DOHH2 (cell line): Measurements from ENCODE around the gene CHST13.

Experiments
- EZH2phosphoT487 ChIP-seq: fragments of 200-600 bp; sonication (generic); IDR thresholded peaks from 2 replicates; pipeline ENCODE4 v1.6.1; 2017; ENCODE audit warnings: borderline replicate concordance, mild to moderate bottlenecking, antibody characterized with exemption, low read length, moderate library complexity, mixed read lengths
- TF ChIP-seq, protein P1 (sequence below): fragments of 200-600 bp; sonication (generic); IDR thresholded peaks from one replicate; pipeline ENCODE4 v1.5.1; 2014; ENCODE audit warnings: antibody characterized with exemption, mild to moderate bottlenecking, low read depth, low read length; ENCODE audit not compliant: poor library complexity, severe bottlenecking

DNA sequence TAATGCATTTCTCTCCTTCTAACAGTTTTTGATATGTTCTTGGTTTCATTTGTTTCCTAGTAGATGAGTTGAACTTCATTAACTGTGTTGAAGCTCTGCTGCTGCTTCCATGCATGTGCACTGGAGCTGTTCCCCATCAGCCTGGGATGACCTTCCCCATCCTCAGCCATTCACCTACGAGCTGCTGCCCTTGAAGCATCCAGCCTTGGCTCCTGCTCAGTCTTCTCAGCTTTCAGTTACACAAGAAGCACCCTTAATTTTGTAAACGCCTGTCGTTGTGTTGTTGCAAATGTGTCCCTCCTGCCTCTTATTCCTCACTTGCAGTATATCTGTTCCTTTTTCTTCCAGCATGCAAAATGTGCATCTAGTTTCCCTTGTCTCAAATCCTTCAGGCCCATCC, 39.8 kb upstream of the CHST13 start:
- TF ChIP-seq, protein P1, sequence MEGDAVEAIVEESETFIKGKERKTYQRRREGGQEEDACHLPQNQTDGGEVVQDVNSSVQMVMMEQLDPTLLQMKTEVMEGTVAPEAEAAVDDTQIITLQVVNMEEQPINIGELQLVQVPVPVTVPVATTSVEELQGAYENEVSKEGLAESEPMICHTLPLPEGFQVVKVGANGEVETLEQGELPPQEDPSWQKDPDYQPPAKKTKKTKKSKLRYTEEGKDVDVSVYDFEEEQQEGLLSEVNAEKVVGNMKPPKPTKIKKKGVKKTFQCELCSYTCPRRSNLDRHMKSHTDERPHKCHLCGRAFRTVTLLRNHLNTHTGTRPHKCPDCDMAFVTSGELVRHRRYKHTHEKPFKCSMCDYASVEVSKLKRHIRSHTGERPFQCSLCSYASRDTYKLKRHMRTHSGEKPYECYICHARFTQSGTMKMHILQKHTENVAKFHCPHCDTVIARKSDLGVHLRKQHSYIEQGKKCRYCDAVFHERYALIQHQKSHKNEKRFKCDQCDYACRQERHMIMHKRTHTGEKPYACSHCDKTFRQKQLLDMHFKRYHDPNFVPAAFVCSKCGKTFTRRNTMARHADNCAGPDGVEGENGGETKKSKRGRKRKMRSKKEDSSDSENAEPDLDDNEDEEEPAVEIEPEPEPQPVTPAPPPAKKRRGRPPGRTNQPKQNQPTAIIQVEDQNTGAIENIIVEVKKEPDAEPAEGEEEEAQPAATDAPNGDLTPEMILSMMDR, result no peak
- no peak for TF ChIP-seq EZH2phosphoT487
